Activated naive CD4-positive, alpha-beta T cell treated with anti-CD3 and anti-CD28 coated beads, Interleukin-2, amount 50 U/mL, for 72 hours (primary cell): ENCODE results near the gene NDOR1. TPM values are rescaled to one million over a fixed set of nuclear protein-coding genes. Genes with fewer than 3 reads are reported as not detected.
A peak's percentile ranks its signal among the peaks of the same experiment; 100 is the strongest.

Source experiments
- ATAC-seq, 2 donors: fragments of 150-1000 bp; cut with Tn5 transposase; 2 replicates each; pipeline ENCODE4 v1.10.0; 2021; ENCODE audit warnings: mild to moderate bottlenecking in 2 of 2, moderate library complexity in 2 of 2
- DNase-seq, 2 donors: peaks; one replicate each; pipeline ENCODE4 v3.0.0; 2021 to 2022; ENCODE audit warnings: low spot score in 2 of 2
- H3K27ac Mint-ChIP-seq, 2 donors: one replicate each; pipeline ENCODE4 v1.8.0; 2022; ENCODE audit warnings: mild to moderate bottlenecking in 2 of 2, mixed read lengths in 2 of 2
- H3K36me3 Mint-ChIP-seq, 2 donors: one replicate each; pipeline ENCODE4 v1.8.0; 2022; ENCODE audit warnings: mixed read lengths in 2 of 2
- H3K9me3 Mint-ChIP-seq, 2 donors: one replicate each; pipeline ENCODE4 v1.8.0; 2022; ENCODE audit warnings: mixed read lengths in 2 of 2
- total RNA-seq, 2 donors: library from RNA; stranded (reverse); gene quantifications; one replicate each; pipeline ENCODE4 v1.2.3, GENCODE V29; 2022

NDOR1 gene
- total RNA-seq, 2 donors from 2014 or later: 31.7 to 48.5 TPM

GRCh38 chr9:137176302-137177182 is 29.0 kb upstream of the NDOR1 start:
- DNase-seq (no peak), ATAC-seq (peak; percentile 33 to 52)
- Mint-ChIP-seq H3K36me3 (no peaks in the 10 kb centered on the region), H3K27ac (no peak overlapping the region), H3K9me3 (no peaks in the 10 kb centered on the region)

GRCh38 chr9:137178201-137178938 is 27.1 kb upstream of the NDOR1 start:
- no peak for DNase-seq

GRCh38 chr9:137178939-137179630 is 26.4 kb upstream of the NDOR1 start:
- no peak for ATAC-seq
- DNase-seq: no peak
- peaks cover 0 to 5% of the 10 kb centered on the region in 2 donors for H3K36me3 Mint-ChIP-seq
- peak overlapping the region in 1 of 2 donors; percentile 35 for H3K27ac Mint-ChIP-seq
- H3K9me3 Mint-ChIP-seq: no peaks in the 10 kb centered on the region

More at GRCh38 chr9:137178201-137178938, 27.1 kb upstream of the NDOR1 start:
- Mint-ChIP-seq H3K36me3 (peaks cover 0 to 5% of the 10 kb centered on the region in 2 donors), H3K9me3 (no peaks in the 10 kb centered on the region), H3K27ac (peak overlapping the region in 1 of 2 donors; percentile 35)
- no peak for ATAC-seq

GRCh38 chr9:137179761-137180160 is 25.7 kb upstream of the NDOR1 start:
- ATAC-seq: no peak
- no peak for DNase-seq
- H3K36me3 Mint-ChIP-seq: peaks cover 0 to 5% of the 10 kb centered on the region in 2 donors
- peak overlapping the region in 1 of 2 donors; percentile 35 for H3K27ac Mint-ChIP-seq
- H3K9me3 Mint-ChIP-seq: no peaks in the 10 kb centered on the region

- Mint-ChIP-seq H3K36me3 (peaks cover 0 to 5% of the 10 kb centered on the region in 2 donors), H3K27ac (no peak overlapping the region), H3K9me3 (no peaks in the 10 kb centered on the region)
- DNase-seq (no peak), ATAC-seq (no peak)
These were observed 25.0 kb upstream of the NDOR1 start for GRCh38 chr9:137180491-137180890.

DNA sequence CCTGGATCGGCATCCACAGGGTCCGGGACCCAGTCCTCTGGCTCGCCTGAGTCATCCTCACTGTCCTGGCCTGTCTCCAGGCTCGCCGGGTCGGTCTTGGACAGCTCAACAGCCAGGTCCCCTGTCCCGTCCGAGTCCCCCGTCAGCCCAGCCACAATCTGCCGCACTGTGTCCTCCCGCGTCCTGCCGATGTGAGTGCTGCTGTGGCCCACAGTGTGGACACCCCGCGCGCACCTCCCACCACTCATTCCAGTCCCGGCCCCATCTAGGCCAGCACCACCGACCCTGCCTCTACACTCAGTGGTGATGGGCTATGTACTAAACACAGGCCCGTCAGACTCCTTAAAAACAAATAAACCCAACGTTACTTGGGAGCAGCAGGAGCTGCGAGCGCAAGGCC is 23.8 kb upstream of the NDOR1 start:
- ATAC-seq (no peak), DNase-seq (no peak)
- H3K9me3 Mint-ChIP-seq: no peaks in the 10 kb centered on the region
- peaks cover 0 to 5% of the 10 kb centered on the region in 2 donors for H3K36me3 Mint-ChIP-seq
- no peak overlapping the region for H3K27ac Mint-ChIP-seq

DNA sequence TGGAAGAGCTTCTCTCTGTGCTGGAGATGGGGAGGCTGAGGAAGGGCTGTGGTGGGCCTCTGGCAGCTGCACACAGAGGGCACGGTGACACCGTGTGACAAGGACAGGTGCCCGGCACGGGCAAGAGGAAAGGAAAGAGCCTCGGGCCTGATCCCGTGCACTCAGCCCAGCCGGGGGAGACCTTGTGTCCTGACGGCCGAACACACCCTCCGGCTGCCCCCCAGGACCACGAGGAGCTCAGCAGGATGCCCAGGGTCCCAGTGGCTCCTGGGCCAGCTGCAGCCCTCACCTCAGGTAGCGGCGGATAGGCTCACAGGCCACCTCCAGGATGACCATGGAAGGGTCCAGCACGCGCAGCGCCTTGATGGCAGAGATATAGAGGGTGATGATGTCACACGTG is 22.7 kb upstream of the NDOR1 start:
- peaks cover 0 to 16% of the 10 kb centered on the region in 2 donors for H3K36me3 Mint-ChIP-seq
- no peak overlapping the region for H3K27ac Mint-ChIP-seq
- H3K9me3 Mint-ChIP-seq: no peaks in the 10 kb centered on the region
- ATAC-seq (no peak), DNase-seq (no peak)

DNA sequence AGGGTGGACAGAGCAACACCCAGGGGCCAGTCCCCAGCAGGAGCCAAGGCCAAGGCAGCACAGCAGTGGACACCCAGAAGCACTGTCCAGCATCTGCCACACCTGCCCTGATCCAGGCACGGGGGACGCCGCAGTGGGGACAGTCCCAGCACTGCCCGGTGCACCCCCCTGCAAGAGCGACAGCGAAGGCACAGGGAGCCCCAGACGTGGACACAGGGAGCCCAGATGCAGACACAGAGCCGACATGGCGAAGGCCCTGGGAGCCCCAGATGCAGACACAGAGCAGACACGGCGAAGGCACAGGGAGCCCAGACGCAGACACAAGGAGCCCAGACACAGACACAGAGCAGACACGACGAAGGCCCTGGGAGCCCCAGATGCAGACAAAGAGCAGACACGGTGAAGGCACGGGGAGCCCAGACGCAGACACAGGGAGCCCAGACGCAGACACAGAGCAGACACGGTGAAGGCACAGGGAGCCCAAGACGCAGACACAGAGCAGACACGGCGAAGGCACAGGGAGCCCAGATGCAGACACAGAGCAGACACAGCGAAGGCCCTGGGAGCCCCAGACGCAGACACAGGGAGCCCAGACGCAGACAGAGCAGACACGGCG is 21.4 kb upstream of the NDOR1 start:
- H3K27ac Mint-ChIP-seq: no peak overlapping the region
- H3K36me3 Mint-ChIP-seq: peaks cover 0 to 16% of the 10 kb centered on the region in 2 donors
- ATAC-seq: no peak
- no peak for DNase-seq
- no peaks in the 10 kb centered on the region for H3K9me3 Mint-ChIP-seq

GRCh38 chr9:137184881-137185660 is 20.4 kb upstream of the NDOR1 start:
- DNase-seq: no peak
- Mint-ChIP-seq H3K9me3 (no peaks in the 10 kb centered on the region), H3K36me3 (peaks cover 0 to 16% of the 10 kb centered on the region in 2 donors), H3K27ac (no peak overlapping the region)
- no peak for ATAC-seq

- no peaks in the 10 kb centered on the region for H3K9me3 Mint-ChIP-seq
- H3K36me3 Mint-ChIP-seq: peaks cover 0 to 16% of the 10 kb centered on the region in 2 donors
- ATAC-seq: no peak
These were observed 19.6 kb upstream of the NDOR1 start for GRCh38 chr9:137185921-137186320.

DNA sequence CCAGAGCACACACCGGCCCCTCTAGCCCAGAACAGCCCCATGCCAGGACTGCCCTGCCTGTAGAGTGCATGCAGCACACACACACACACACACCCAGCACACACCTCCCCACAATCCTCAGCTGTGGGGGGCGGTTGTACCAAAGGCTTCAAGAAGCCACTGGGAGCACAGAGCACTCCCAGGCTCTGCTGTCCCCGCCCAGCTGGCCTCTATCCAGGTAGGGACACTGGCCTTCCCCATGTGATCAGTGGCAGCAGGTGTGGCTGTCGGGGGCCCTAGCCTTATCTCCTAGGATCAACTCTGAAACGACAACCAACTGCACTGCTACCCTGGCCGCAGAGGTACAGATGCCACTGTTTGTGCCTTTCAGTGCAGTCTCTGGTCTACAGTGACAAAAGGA is 19.1 kb upstream of the NDOR1 start:
- DNase-seq (no peak), ATAC-seq (no peak)
- Mint-ChIP-seq H3K36me3 (peaks cover 0 to 16% of the 10 kb centered on the region in 2 donors), H3K9me3 (no peaks in the 10 kb centered on the region), H3K27ac (no peak overlapping the region)

More at GRCh38 chr9:137185921-137186320, 19.6 kb upstream of the NDOR1 start:
- H3K27ac Mint-ChIP-seq: no peak overlapping the region
- no peak for DNase-seq

DNA sequence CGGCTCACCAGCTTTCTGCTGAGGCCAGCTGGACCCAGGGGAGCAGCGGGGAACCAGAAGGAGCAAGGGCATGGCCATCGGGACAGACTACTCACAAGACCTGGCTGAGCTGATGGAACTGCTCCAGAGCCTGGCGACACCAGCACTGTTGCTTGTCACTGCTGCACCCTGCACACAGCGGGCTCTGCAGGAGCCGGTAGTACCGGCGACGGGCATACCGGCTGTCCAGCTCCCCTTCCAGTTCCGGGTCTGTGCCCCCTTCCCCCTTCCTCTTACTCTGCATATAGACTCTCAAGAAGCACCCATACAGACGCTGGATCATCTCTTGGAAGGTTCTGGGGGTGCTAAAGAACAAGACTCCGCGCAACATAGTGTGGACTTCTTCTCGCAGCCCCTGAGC is 18.1 kb upstream of the NDOR1 start:
- peak overlapping the region; percentile 90 to 93 for H3K27ac Mint-ChIP-seq

GRCh38 chr9:137188086-137188489 is 17.4 kb upstream of the NDOR1 start:
- ATAC-seq: peak; percentile 20 to 23
- DNase-seq: no peak
- H3K27ac Mint-ChIP-seq: peak overlapping the region; percentile 90 to 93
- H3K36me3 Mint-ChIP-seq: peaks cover 0 to 11% of the 10 kb centered on the region in 2 donors
- no peaks in the 10 kb centered on the region for H3K9me3 Mint-ChIP-seq

More for the DNA sequence above, 18.1 kb upstream of the NDOR1 start:
- DNase-seq: no peak
- no peaks in the 10 kb centered on the region for H3K9me3 Mint-ChIP-seq
- peaks cover 0 to 11% of the 10 kb centered on the region in 2 donors for H3K36me3 Mint-ChIP-seq
- no peak for ATAC-seq

DNA sequence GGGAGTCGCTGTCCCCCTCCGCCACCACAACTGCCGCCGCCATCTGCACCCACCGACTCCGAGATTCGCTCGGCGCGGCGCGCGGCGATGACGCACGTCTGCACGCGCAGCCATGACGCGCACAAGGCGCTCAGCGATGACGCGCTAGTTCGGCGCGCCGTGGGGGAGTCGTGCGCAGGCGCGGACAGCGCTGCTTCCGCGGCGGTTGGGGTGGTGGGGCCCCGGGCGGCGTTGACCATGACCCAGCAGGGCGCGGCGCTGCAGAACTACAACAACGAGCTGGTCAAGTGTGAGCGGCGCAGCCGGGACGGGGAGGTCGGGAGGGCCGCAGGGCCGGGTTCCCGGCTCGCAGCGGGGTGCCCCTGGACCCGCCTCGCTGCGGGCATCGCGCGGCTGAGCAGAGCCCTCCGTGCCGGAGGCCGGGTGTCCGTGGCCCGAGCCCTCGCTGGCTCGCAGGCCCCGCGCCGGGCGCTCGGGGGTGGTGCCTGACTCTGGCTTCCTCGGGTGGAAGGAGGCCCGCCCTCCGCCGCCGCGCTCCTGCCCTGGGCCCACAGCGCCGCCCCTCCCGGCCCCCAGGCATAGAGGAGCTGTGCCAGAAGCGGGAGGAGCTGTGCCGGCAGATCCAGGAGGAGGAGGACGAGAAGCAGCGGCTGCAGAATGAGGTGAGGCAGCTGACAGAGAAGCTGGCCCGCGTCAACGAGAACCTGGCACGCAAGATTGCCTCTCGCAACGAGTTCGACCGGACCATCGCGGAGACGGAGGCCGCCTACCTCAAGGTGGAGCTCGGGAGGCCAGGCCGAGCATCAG is 16.8 kb upstream of the NDOR1 start, which contains the start of the genes ANAPC2 and SSNA1:
TSS of gene ANAPC2 (minus strand) at position 71 of the 807 bp plus-strand sequence. CDS start at position 43, 28 bp downstream.
TSS of gene SSNA1 (plus strand) at position 187 of the 807 bp plus-strand sequence. CDS start at position 238, 51 bp downstream.
- peaks cover 0 to 11% of the 10 kb centered on the region in 2 donors for H3K36me3 Mint-ChIP-seq
- DNase-seq (peak; percentile 97), ATAC-seq (peak; percentile 87 to 91)
- no peaks in the 10 kb centered on the region for H3K9me3 Mint-ChIP-seq
- H3K27ac Mint-ChIP-seq: peak within 1 kb of the TSS; percentile 90 to 94
